Thyroid gland (tissue), 4 donors: Measurements from ENCODE around the gene POTEI.
"Not testable (repeated sequence)": the region's sequence is repeated elsewhere in the genome, so short reads cannot be mapped to it uniquely, and the experiment has no call there.

Experiments
- POLR2A ChIP-seq, 2 donors: fragments of 450-650 bp; IDR thresholded peaks; one replicate each; pipeline ENCODE4 v1.6.1; 2017; ENCODE audit warnings: antibody characterized with exemption in 2 of 2, mild to moderate bottlenecking in 2 of 2, moderate library complexity in 1 of 2
- TF ChIP-seq, protein P1 (sequence below), 6 experiments: fragments of 200-600 bp in 3 of 6; fragments of 450-650 bp in 3 of 6; sonication (generic) in 3 of 6; IDR thresholded peaks; one replicate each; pipeline ENCODE4 v1.5.1; 2016 to 2019; ENCODE audit warnings: antibody characterized with exemption in 6 of 6, mild to moderate bottlenecking in 2 of 6, inconsistent platforms in 1 of 6, moderate library complexity in 1 of 6

DNA sequence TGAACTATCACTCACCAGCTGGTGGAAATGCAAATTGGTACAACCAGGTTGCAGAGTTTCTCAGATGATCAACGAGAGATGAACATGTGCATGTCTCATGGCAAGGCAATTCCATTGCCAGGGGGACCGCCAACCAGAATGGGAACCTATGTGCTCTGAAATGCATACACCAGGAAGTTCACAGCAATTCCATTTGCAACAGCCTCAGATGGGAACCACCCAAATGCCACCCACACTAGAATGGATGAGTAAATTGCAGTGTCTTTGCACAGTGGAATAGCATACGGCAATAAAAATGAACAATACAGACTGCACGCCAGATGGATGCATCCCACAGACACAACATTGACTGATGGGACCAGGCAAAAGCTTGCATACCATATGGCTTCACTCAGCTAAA lies 33.7 kb upstream of the POTEI start:
- TF ChIP-seq, protein P1, sequence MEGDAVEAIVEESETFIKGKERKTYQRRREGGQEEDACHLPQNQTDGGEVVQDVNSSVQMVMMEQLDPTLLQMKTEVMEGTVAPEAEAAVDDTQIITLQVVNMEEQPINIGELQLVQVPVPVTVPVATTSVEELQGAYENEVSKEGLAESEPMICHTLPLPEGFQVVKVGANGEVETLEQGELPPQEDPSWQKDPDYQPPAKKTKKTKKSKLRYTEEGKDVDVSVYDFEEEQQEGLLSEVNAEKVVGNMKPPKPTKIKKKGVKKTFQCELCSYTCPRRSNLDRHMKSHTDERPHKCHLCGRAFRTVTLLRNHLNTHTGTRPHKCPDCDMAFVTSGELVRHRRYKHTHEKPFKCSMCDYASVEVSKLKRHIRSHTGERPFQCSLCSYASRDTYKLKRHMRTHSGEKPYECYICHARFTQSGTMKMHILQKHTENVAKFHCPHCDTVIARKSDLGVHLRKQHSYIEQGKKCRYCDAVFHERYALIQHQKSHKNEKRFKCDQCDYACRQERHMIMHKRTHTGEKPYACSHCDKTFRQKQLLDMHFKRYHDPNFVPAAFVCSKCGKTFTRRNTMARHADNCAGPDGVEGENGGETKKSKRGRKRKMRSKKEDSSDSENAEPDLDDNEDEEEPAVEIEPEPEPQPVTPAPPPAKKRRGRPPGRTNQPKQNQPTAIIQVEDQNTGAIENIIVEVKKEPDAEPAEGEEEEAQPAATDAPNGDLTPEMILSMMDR (IDR thresholded peaks at IDR 0.05): not testable (repeated sequence)
- not testable (repeated sequence) for TF ChIP-seq POLR2A (IDR thresholded peaks at IDR 0.05)
